Endodermal cell (in vitro differentiated cells): Measurements from ENCODE around the gene PPIL4. TPM values are rescaled to one million over a fixed set of nuclear protein-coding genes. Genes with fewer than 3 reads are reported as not detected.
"Not testable (repeated sequence)": the region's sequence is repeated elsewhere in the genome, so short reads cannot be mapped to it uniquely, and the experiment has no call there.

Source experiments
- DNase-seq: peaks from one replicate; pipeline ENCODE4 v3.0.0-alpha.2; 2017
- H3K27ac ChIP-seq: 2 replicates; pipeline ENCODE4 v1.5.1; 2013; ENCODE audit warnings: mild to moderate bottlenecking, low read depth, low read length, moderate library complexity
- H3K27me3 ChIP-seq: 2 replicates; pipeline ENCODE4 v1.6.1; 2013; ENCODE audit warnings: mild to moderate bottlenecking, low read length, moderate library complexity; ENCODE audit not compliant: insufficient read depth, control insufficient read depth, poor library complexity, severe bottlenecking
- H3K36me3 ChIP-seq: 2 replicates; pipeline ENCODE4 v1.7.0; 2013; ENCODE audit warnings: mild to moderate bottlenecking, low read length, moderate library complexity; ENCODE audit not compliant: control insufficient read depth, insufficient read depth
- H3K4me1 ChIP-seq: one replicate; pipeline ENCODE4 v1.7.0; 2013; ENCODE audit warnings: low read length; ENCODE audit not compliant: control insufficient read depth, insufficient read depth
- H3K4me3 ChIP-seq: 2 replicates; pipeline ENCODE4 v1.5.1; 2013; ENCODE audit warnings: mild to moderate bottlenecking, low read length, moderate library complexity
- H3K9ac ChIP-seq: 2 replicates; pipeline ENCODE4 v1.6.1; 2013; ENCODE audit warnings: mild to moderate bottlenecking, low read length, moderate library complexity; ENCODE audit not compliant: poor library complexity, severe bottlenecking; ENCODE audit errors: extremely low read depth
- H3K9me3 ChIP-seq: 2 replicates; pipeline ENCODE4 v1.6.1; 2013; ENCODE audit warnings: mild to moderate bottlenecking, low read length, moderate library complexity; ENCODE audit not compliant: control insufficient read depth
- H3K27ac Mint-ChIP-seq: 2 replicates; pipeline ENCODE4 v1.8.0; 2020; ENCODE audit warnings: mixed read lengths
- H3K27me3 Mint-ChIP-seq: 2 replicates; pipeline ENCODE4 v1.8.0; 2021; ENCODE audit warnings: mild to moderate bottlenecking, mixed read lengths; ENCODE audit not compliant: insufficient read depth
- H3K36me3 Mint-ChIP-seq: 2 replicates; pipeline ENCODE4 v1.8.0; 2020; ENCODE audit warnings: low read depth, mixed read lengths
- H3K4me1 Mint-ChIP-seq: 2 replicates; pipeline ENCODE4 v1.8.0; 2020; ENCODE audit warnings: mixed read lengths
- H3K4me3 Mint-ChIP-seq: 2 replicates; pipeline ENCODE4 v1.8.0; 2020; ENCODE audit warnings: mild to moderate bottlenecking, moderate library complexity, mixed read lengths
- H3K9me3 Mint-ChIP-seq: 2 replicates; pipeline ENCODE4 v1.8.0; 2020; ENCODE audit warnings: mild to moderate bottlenecking, mixed read lengths
- WGBS, 2 experiments: methylation state at CpG; one replicate each; pipeline versions ENCODE4 v1.1.5 to v1.1.7; 2013; ENCODE audit warnings: missing lambda C conversion rate in 2 of 2, mixed read lengths in 1 of 2; ENCODE audit not compliant: insufficient coverage in 1 of 2, insufficient read length in 1 of 2; 5-methylcytosine and 5-hydroxymethylcytosine counted together
- total RNA-seq, 2 donors: library from RNA; stranded (reverse); fragmentation: NEBNext Ultra II Directional in 1 of 2; extraction: Animal tissue kit (Norgen Biotek cat#: 25700) in 1 of 2; gene quantifications; 2 replicates in 1 of 2; 3 replicates in 1 of 2; pipeline ENCODE4 v1.2.1, GENCODE V29; 2021
- TF ChIP-seq, protein P1 (sequence below): fragments of 200-600 bp; sonication (generic); conservative IDR thresholded peaks from 2 replicates; pipeline ENCODE4 v1.5.0; 2021; ENCODE audit warnings: antibody characterized with exemption, mild to moderate bottlenecking

PPIL4 gene
- total RNA-seq, 2 donors from 2014 or later: 35.8 to 41.7 TPM

DNA sequence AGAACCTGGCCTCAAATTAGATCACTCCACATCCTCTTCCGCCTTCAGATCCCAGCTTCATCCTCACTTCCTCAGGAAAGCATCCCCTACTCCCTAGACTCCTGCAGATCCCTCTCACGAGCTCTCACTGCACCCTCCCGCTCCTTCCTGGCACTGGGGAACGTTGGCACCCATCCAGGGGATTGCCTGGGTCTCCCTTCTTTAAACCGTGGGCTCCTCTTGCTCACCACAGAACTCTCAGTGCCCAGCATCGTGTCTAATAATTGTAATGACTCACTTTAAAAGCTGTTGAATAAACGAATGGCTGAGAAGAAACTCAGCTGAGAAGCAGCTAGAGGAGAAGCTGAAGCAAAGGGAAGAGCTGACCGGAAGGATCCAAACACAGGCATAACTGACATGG is 81.4 kb downstream of the PPIL4 start:
- no peaks in the 10 kb centered on the region for H3K4me1 ChIP-seq
- peaks cover 5% of the 10 kb centered on the region for H3K27me3 Mint-ChIP-seq
- H3K4me3 ChIP-seq: no peak overlapping the region
- no peaks in the 10 kb centered on the region for H3K9me3 Mint-ChIP-seq
- no peak overlapping the region for H3K4me3 Mint-ChIP-seq
- H3K36me3 ChIP-seq: no peaks in the 10 kb centered on the region
- H3K4me1 Mint-ChIP-seq: no peaks in the 10 kb centered on the region
- WGBS, 2 experiments: 85% methylated on average over 8 of the region's 8 CpGs
- no peaks in the 10 kb centered on the region for H3K36me3 Mint-ChIP-seq
- no peak overlapping the region for H3K27ac Mint-ChIP-seq
- H3K9me3 ChIP-seq: no peaks in the 10 kb centered on the region
- DNase-seq: no peak
- H3K27ac ChIP-seq: no peak overlapping the region
- H3K9ac ChIP-seq: no peak overlapping the region
- no peaks in the 10 kb centered on the region for H3K27me3 ChIP-seq
- TF ChIP-seq, protein P1, sequence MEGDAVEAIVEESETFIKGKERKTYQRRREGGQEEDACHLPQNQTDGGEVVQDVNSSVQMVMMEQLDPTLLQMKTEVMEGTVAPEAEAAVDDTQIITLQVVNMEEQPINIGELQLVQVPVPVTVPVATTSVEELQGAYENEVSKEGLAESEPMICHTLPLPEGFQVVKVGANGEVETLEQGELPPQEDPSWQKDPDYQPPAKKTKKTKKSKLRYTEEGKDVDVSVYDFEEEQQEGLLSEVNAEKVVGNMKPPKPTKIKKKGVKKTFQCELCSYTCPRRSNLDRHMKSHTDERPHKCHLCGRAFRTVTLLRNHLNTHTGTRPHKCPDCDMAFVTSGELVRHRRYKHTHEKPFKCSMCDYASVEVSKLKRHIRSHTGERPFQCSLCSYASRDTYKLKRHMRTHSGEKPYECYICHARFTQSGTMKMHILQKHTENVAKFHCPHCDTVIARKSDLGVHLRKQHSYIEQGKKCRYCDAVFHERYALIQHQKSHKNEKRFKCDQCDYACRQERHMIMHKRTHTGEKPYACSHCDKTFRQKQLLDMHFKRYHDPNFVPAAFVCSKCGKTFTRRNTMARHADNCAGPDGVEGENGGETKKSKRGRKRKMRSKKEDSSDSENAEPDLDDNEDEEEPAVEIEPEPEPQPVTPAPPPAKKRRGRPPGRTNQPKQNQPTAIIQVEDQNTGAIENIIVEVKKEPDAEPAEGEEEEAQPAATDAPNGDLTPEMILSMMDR: no peak

DNA sequence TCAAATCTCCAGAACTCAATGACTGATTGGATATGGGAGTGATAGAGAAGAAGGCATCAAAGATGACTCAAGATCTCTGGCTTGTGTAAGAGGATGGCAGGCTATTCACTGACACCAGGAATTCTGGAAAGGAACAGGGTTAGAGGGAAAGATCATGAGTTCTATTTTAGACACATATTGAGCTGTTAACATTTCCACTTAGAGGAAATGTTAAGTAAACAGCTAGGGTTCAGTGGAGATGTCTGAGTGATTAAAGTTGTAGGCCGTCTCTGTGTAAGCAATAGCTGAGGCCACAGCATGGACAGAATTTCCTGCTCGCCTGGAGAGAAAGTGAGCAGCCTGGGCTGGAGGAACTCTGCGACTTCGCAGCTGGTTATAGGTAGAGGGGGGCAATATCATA is 82.1 kb downstream of the PPIL4 start:
- Mint-ChIP-seq H3K27me3 (peaks cover 5% of the 10 kb centered on the region), H3K4me1 (no peaks in the 10 kb centered on the region), H3K36me3 (no peaks in the 10 kb centered on the region), H3K27ac (no peak overlapping the region), H3K9me3 (no peaks in the 10 kb centered on the region), H3K4me3 (no peak overlapping the region)
- Histone ChIP-seq H3K27ac (no peak overlapping the region), H3K9ac (no peak overlapping the region), H3K9me3 (no peaks in the 10 kb centered on the region), H3K4me1 (no peaks in the 10 kb centered on the region), H3K27me3 (no peaks in the 10 kb centered on the region), H3K36me3 (no peaks in the 10 kb centered on the region), H3K4me3 (no peak overlapping the region)
- no peak for DNase-seq
- TF ChIP-seq, protein P1: no peak
- 91 to 94% methylated on average over 4 of the region's 4 CpGs for WGBS, 2 experiments

DNA sequence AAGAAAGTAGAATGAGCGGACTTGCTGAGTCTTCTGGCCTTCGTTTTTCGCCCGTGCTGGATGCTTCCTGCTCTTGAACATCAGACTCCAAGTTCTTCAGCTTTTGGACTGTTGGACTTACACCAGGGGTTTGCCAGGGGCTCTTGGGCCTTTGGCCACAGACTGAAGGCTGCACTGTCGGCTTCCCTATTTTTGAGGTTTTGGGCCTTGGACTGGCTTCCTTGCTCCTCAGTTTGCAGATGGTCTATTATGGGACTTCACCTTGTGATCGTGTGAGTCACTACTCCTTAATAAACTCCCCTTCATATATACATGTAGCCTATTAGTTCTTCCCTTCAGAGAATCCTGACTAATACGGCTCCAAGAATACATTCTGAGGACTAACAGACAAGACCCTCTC is 83.1 kb downstream of the PPIL4 start:
- not testable (repeated sequence) for H3K4me1 ChIP-seq, H3K9me3 ChIP-seq, H3K9me3 Mint-ChIP-seq, H3K9ac ChIP-seq, H3K36me3 ChIP-seq, H3K27ac ChIP-seq, H3K4me3 ChIP-seq, H3K27me3 ChIP-seq, H3K27ac Mint-ChIP-seq, H3K27me3 Mint-ChIP-seq, H3K4me1 Mint-ChIP-seq, H3K4me3 Mint-ChIP-seq, H3K36me3 Mint-ChIP-seq, DNase-seq
- WGBS, 2 experiments: 92 to 95% methylated on average over 7 of the region's 7 CpGs

DNA sequence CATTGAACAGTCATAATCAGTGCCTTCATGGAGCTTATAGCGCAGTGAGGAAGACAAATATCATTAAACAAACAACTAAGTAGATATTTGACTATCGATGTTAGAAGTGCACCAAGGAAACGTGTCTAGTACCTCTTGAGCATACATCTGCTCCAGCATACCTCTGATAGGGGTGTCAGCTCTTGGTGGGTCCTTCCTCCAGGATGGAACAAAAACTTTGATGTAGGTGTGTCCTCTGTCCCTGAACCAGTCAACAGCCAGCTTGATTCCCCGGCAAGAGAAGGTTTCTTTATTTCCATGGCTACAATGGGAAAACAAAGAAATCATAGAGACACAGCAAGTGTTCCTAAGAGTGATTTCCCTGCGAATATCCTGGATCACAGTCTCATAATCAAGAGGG is 84.2 kb downstream of the PPIL4 start:
- no peak for DNase-seq
- Mint-ChIP-seq H3K27ac (no peak overlapping the region), H3K36me3 (no peaks in the 10 kb centered on the region), H3K9me3 (no peaks in the 10 kb centered on the region), H3K4me1 (no peaks in the 10 kb centered on the region), H3K27me3 (peaks cover 4% of the 10 kb centered on the region), H3K4me3 (no peak overlapping the region)
- no peak overlapping the region for H3K9ac ChIP-seq
- no peak overlapping the region for H3K27ac ChIP-seq
- no peaks in the 10 kb centered on the region for H3K4me1 ChIP-seq
- no peaks in the 10 kb centered on the region for H3K9me3 ChIP-seq
- TF ChIP-seq, protein P1: no peak
- H3K36me3 ChIP-seq: no peaks in the 10 kb centered on the region
- H3K4me3 ChIP-seq: no peak overlapping the region
- 87 to 92% methylated on average over 5 of the region's 5 CpGs for WGBS, 2 experiments
- no peaks in the 10 kb centered on the region for H3K27me3 ChIP-seq

DNA sequence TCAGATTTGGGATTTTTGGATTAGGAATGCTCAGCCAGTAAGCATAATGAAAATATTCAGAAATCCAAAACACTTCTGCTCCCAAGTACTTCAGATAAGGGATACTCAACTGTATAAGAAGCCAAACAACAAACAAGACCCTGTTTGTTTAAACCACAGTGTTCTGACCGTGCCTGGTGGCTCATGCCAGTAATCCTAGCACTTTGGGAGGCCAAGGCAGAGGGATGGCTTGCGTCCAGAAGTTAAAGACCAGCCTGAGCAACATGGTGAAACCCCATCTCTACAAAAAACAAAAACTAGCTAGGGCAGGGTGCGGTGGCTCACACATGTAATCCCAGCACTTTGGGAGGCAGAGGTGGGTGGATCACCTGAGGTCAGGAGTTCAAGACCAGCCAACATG is 85.6 kb downstream of the PPIL4 start:
- H3K27me3 ChIP-seq, H3K36me3 ChIP-seq, H3K4me3 ChIP-seq, H3K4me3 Mint-ChIP-seq, H3K36me3 Mint-ChIP-seq, H3K9me3 ChIP-seq, H3K27ac Mint-ChIP-seq, H3K4me1 ChIP-seq, H3K4me1 Mint-ChIP-seq, H3K9ac ChIP-seq, DNase-seq, H3K27me3 Mint-ChIP-seq, H3K9me3 Mint-ChIP-seq, H3K27ac ChIP-seq: not testable (repeated sequence)
- 90 to 93% methylated on average over 2 to 3 of the region's 3 CpGs for WGBS, 2 experiments
